Stomach smooth muscle (tissue), 2 donors: ENCODE measurements around the gene TTC1.
A peak's percentile ranks its signal among the peaks of the same experiment; 100 is the strongest.
"Not testable (repeated sequence)": the region's sequence is repeated elsewhere in the genome, so short reads cannot be mapped to it uniquely, and the experiment has no call there.

Experiments
- H3K27ac ChIP-seq: one replicate; pipeline ENCODE4 v1.7.0; 2013; ENCODE audit warnings: mild to moderate bottlenecking, low read length, inconsistent platforms
- H3K27me3 ChIP-seq, 2 donors: one replicate each; pipeline ENCODE4 v1.7.0; 2013; ENCODE audit warnings: low read length in 2 of 2; ENCODE audit not compliant: insufficient read depth in 2 of 2, control insufficient read depth in 1 of 2
- H3K36me3 ChIP-seq, 2 donors: one replicate each; pipeline ENCODE4 v1.7.0; 2013; ENCODE audit warnings: low read length in 2 of 2; ENCODE audit not compliant: control insufficient read depth in 2 of 2, insufficient read depth in 2 of 2
- H3K4me1 ChIP-seq: one replicate; pipeline ENCODE4 v1.7.0; 2013; ENCODE audit warnings: low read length; ENCODE audit not compliant: control insufficient read depth, insufficient read depth
- H3K4me3 ChIP-seq, 2 donors: one replicate each; pipeline ENCODE4 v1.7.0; 2013; ENCODE audit warnings: low read length in 2 of 2
- H3K9ac ChIP-seq, 2 donors: one replicate each; pipeline ENCODE4 v1.7.0; 2013; ENCODE audit warnings: low read length in 2 of 2, mild to moderate bottlenecking in 1 of 2
- H3K9me3 ChIP-seq, 2 donors: one replicate each; pipeline ENCODE4 v1.7.0; 2013; ENCODE audit warnings: low read length in 2 of 2; ENCODE audit not compliant: control insufficient read depth in 2 of 2
- donor health status: healthy.
- donor health status: Pancreatic carcinoma.

The TTC1 gene

GRCh38 chr5:160061770-160062169 lies 52.8 kb downstream of the TTC1 start:
- peaks cover 37 to 53% of the 10 kb centered on the region in 2 donors for H3K36me3 ChIP-seq
- H3K4me1 ChIP-seq, result no peaks in the 10 kb centered on the region
- H3K27ac ChIP-seq, result no peak overlapping the region
- H3K9me3 ChIP-seq, result no peaks in the 10 kb centered on the region
- H3K4me3 ChIP-seq, result no peak overlapping the region
- H3K9ac ChIP-seq, result no peak overlapping the region
- no peaks in the 10 kb centered on the region for H3K27me3 ChIP-seq

- no peak overlapping the region for H3K27ac ChIP-seq
- H3K9me3 ChIP-seq, result no peaks in the 10 kb centered on the region
- H3K36me3 ChIP-seq, result peaks cover 36 to 49% of the 10 kb centered on the region in 2 donors
- H3K4me3 ChIP-seq, result no peak overlapping the region
- H3K9ac ChIP-seq, result no peak overlapping the region
- H3K4me1 ChIP-seq, result no peaks in the 10 kb centered on the region
- H3K27me3 ChIP-seq, result no peaks in the 10 kb centered on the region
Observed at GRCh38 chr5:160064417-160064810, 55.5 kb downstream of the TTC1 start.

GRCh38 chr5:160064995-160065614 lies 56.2 kb downstream of the TTC1 start:
- Histone ChIP-seq H3K27me3 (no peaks in the 10 kb centered on the region), H3K27ac (no peak overlapping the region), H3K4me3 (no peak overlapping the region), H3K9ac (no peak overlapping the region), H3K4me1 (no peaks in the 10 kb centered on the region), H3K9me3 (no peaks in the 10 kb centered on the region), H3K36me3 (peaks cover 33 to 42% of the 10 kb centered on the region in 2 donors)

- H3K9me3 ChIP-seq, H3K27me3 ChIP-seq, H3K27ac ChIP-seq, H3K4me3 ChIP-seq, H3K4me1 ChIP-seq, H3K9ac ChIP-seq: not testable (repeated sequence)
- H3K36me3 ChIP-seq, result peaks cover 16 to 21% of the 10 kb centered on the region in 2 donors
Observed at GRCh38 chr5:160069120-160069519, 60.2 kb downstream of the TTC1 start.

GRCh38 chr5:160071516-160071915 lies 62.6 kb downstream of the TTC1 start:
- H3K4me3 ChIP-seq, result peak overlapping the region in 1 of 2 donors; percentile 9
- no peak overlapping the region for H3K9ac ChIP-seq
- H3K27ac ChIP-seq, result no peak overlapping the region
- H3K36me3 ChIP-seq, result peaks cover 6 to 9% of the 10 kb centered on the region in 2 donors
- no peaks in the 10 kb centered on the region for H3K27me3 ChIP-seq
- H3K9me3 ChIP-seq, result no peaks in the 10 kb centered on the region
- H3K4me1 ChIP-seq, result no peaks in the 10 kb centered on the region

- H3K9me3 ChIP-seq, result no peaks in the 10 kb centered on the region
- H3K27ac ChIP-seq, result no peak overlapping the region
- H3K4me1 ChIP-seq, result no peaks in the 10 kb centered on the region
- H3K36me3 ChIP-seq, result peaks cover 6 to 7% of the 10 kb centered on the region in 2 donors
- no peaks in the 10 kb centered on the region for H3K27me3 ChIP-seq
- H3K9ac ChIP-seq, result no peak overlapping the region
- peak overlapping the region in 1 of 2 donors; percentile 9 for H3K4me3 ChIP-seq
Observed at GRCh38 chr5:160071916-160072315, 63.0 kb downstream of the TTC1 start.

GRCh38 chr5:160075073-160075472 lies 66.1 kb downstream of the TTC1 start:
- Histone ChIP-seq H3K9ac (no peak overlapping the region), H3K36me3 (peaks cover 8 to 11% of the 10 kb centered on the region in 2 donors), H3K27ac (no peak overlapping the region)

GRCh38 chr5:160076997-160077396 lies 68.1 kb downstream of the TTC1 start:
- H3K27me3 ChIP-seq, result no peaks in the 10 kb centered on the region
- H3K4me3 ChIP-seq, result no peak overlapping the region
- no peak overlapping the region for H3K27ac ChIP-seq
- peaks cover 7 to 11% of the 10 kb centered on the region in 2 donors for H3K36me3 ChIP-seq
- no peaks in the 10 kb centered on the region for H3K9me3 ChIP-seq
- H3K9ac ChIP-seq, result no peak overlapping the region
- H3K4me1 ChIP-seq, result no peaks in the 10 kb centered on the region

More at GRCh38 chr5:160075073-160075472, 66.1 kb downstream of the TTC1 start:
- no peaks in the 10 kb centered on the region for H3K4me1 ChIP-seq
- H3K4me3 ChIP-seq, result no peak overlapping the region
- no peaks in the 10 kb centered on the region for H3K9me3 ChIP-seq
- H3K27me3 ChIP-seq, result no peaks in the 10 kb centered on the region

- Histone ChIP-seq H3K27ac (no peak overlapping the region), H3K4me1 (no peaks in the 10 kb centered on the region), H3K9ac (no peak overlapping the region), H3K36me3 (peaks cover 7 to 11% of the 10 kb centered on the region in 2 donors), H3K27me3 (no peaks in the 10 kb centered on the region), H3K9me3 (no peaks in the 10 kb centered on the region), H3K4me3 (no peak overlapping the region)
Observed at GRCh38 chr5:160079753-160080152, 70.8 kb downstream of the TTC1 start.

- H3K9me3 ChIP-seq, result no peaks in the 10 kb centered on the region
- peaks cover 7 to 11% of the 10 kb centered on the region in 2 donors for H3K36me3 ChIP-seq
- no peak overlapping the region for H3K9ac ChIP-seq
- H3K27ac ChIP-seq, result no peak overlapping the region
- H3K27me3 ChIP-seq, result no peaks in the 10 kb centered on the region
- H3K4me1 ChIP-seq, result no peaks in the 10 kb centered on the region
- no peak overlapping the region for H3K4me3 ChIP-seq
Observed at GRCh38 chr5:160081495-160081894, 72.6 kb downstream of the TTC1 start.

- no peaks in the 10 kb centered on the region for H3K4me1 ChIP-seq
- H3K9ac ChIP-seq, result no peak overlapping the region
- no peaks in the 10 kb centered on the region for H3K27me3 ChIP-seq
- no peaks in the 10 kb centered on the region for H3K9me3 ChIP-seq
- no peak overlapping the region for H3K27ac ChIP-seq
- H3K36me3 ChIP-seq, result peaks cover 3 to 11% of the 10 kb centered on the region in 2 donors
- H3K4me3 ChIP-seq, result no peak overlapping the region
Observed at GRCh38 chr5:160082614-160083500, 73.9 kb downstream of the TTC1 start.
